OCI-LY1 (cell line): ENCODE results near the gene PNPLA7.

Experiments
- H2AFZ ChIP-seq: fragments of 200-600 bp; sonication (generic), shearing (Covaris generic); 2 replicates; pipeline ENCODE4 v1.6.0; 2014; ENCODE audit warnings: antibody characterized with exemption, mild to moderate bottlenecking, low read length
- H3F3A ChIP-seq: fragments of 200-600 bp; sonication (generic), shearing (Covaris generic); 2 replicates; pipeline ENCODE4 v1.6.0; 2014; ENCODE audit warnings: mild to moderate bottlenecking, antibody characterized with exemption, low read length, moderate library complexity; ENCODE audit not compliant: insufficient read depth
- H3K27ac ChIP-seq: fragments of 200-600 bp; sonication (generic); 2 replicates; pipeline ENCODE4 v1.5.1; 2014; ENCODE audit warnings: low read length, mixed run types, mild to moderate bottlenecking, low read depth; ENCODE audit not compliant: poor library complexity, severe bottlenecking
- H3K27me3 ChIP-seq: fragments of 200-600 bp; sonication (generic); 2 replicates; pipeline ENCODE4 v1.6.0; 2014; ENCODE audit warnings: antibody characterized with exemption, mild to moderate bottlenecking, low read length, moderate library complexity; ENCODE audit not compliant: insufficient read depth
- H3K36me3 ChIP-seq: fragments of 200-600 bp; sonication (generic); 2 replicates; pipeline ENCODE4 v1.6.1; 2014; ENCODE audit warnings: mild to moderate bottlenecking, antibody characterized with exemption, low read length, moderate library complexity, mixed read lengths; ENCODE audit not compliant: insufficient read depth
- H3K4me1 ChIP-seq: fragments of 200-600 bp; sonication (generic); 2 replicates; pipeline ENCODE4 v1.5.1; 2014; ENCODE audit warnings: mild to moderate bottlenecking, low read length, moderate library complexity; ENCODE audit not compliant: insufficient read depth, severe bottlenecking
- H3K4me2 ChIP-seq: fragments of 200-600 bp; sonication (generic), shearing (Covaris generic); 2 replicates; pipeline ENCODE4 v1.6.1; 2014; ENCODE audit warnings: low read length
- H3K4me3 ChIP-seq: fragments of 200-600 bp; sonication (generic); 2 replicates; pipeline ENCODE4 v1.5.1; 2014; ENCODE audit warnings: low read length, low read depth, mild to moderate bottlenecking, mixed read lengths; ENCODE audit not compliant: poor library complexity, severe bottlenecking
- H3K79me2 ChIP-seq: fragments of 200-600 bp; shearing (Covaris generic); 2 replicates; pipeline ENCODE4 v1.6.1; 2016; ENCODE audit warnings: mixed run types, low read length, mixed read lengths; ENCODE audit not compliant: insufficient read depth
- H3K9ac ChIP-seq: fragments of 200-600 bp; sonication (generic), shearing (Covaris generic); 2 replicates; pipeline ENCODE4 v1.6.1; 2014; ENCODE audit warnings: mild to moderate bottlenecking, low read length, mixed read lengths
- H3K9me2 ChIP-seq: fragments of 200-600 bp; sonication (generic), shearing (Covaris generic); 2 replicates; pipeline ENCODE4 v1.6.1; 2014; ENCODE audit warnings: low read depth, mild to moderate bottlenecking, low read length, mixed read lengths
- H3K9me3 ChIP-seq: fragments of 200-600 bp; shearing (Covaris generic); 2 replicates; pipeline ENCODE4 v1.6.1; 2014; ENCODE audit warnings: low read length, mixed read lengths
- H4K20me1 ChIP-seq: fragments of 200-600 bp; sonication (generic), shearing (Covaris generic); 2 replicates; pipeline ENCODE4 v1.6.0; 2016; ENCODE audit warnings: mild to moderate bottlenecking, low read length; ENCODE audit not compliant: insufficient read depth
- EZH2 ChIP-seq: fragments of 200-600 bp; sonication (generic), shearing (Covaris generic); IDR thresholded peaks from 2 replicates; pipeline ENCODE4 v1.8.0; 2017; ENCODE audit warnings: borderline replicate concordance, mixed run types, mild to moderate bottlenecking, antibody characterized with exemption, low read length, moderate library complexity, mixed read lengths
- TF ChIP-seq, protein P1 (sequence below): fragments of 200-600 bp; sonication (generic), shearing (Covaris generic); IDR thresholded peaks from 2 replicates; pipeline ENCODE4 v1.5.1; 2017; ENCODE audit warnings: mild to moderate bottlenecking, antibody characterized with exemption, low read length, moderate library complexity, mixed read lengths

PNPLA7 gene

DNA sequence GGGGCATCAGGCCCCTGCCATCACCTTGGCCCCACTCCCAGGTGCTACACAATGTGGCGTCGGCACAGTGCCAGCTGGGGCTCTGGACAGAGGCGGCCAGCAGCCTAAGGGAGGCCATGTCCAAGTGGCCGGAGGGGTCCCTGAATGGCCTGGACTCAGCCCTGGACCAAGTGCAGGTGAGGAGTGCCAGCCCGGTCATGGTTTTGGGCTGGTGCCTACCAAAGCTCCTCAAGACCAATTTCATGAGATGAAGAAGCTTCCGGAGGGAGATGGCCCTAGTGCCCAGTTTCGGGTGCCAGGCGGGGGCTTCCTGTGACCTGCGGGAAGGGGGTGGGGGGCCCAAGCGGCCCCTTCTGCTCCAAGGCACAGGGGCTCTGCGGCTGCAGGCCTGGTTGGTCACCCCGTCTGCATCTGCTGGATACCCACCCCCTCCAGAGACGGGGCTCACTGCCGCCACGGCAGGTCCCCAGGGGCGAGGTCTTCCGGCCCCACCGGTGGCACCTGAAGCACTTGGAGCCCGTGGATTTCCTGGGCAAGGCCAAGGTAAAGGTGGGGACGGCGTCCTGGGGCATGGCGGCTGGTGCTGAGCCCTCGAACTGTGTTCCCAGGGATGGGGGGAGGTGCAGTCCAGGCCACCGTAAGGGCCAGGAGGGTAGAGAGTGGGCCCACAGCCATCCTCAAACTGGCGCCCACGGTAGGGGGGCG, 121.2 kb downstream of the PNPLA7 start:
- no peak overlapping the region for H3K9ac ChIP-seq
- H3K27ac ChIP-seq: no peak overlapping the region
- H3K4me1 ChIP-seq: peaks cover 22% of the 10 kb centered on the region
- H3F3A ChIP-seq: no peaks in the 10 kb centered on the region
- no peaks in the 10 kb centered on the region for H4K20me1 ChIP-seq
- H3K4me2 ChIP-seq: no peak overlapping the region; the same call in 1 of the 2 replicates
- no peaks in the 10 kb centered on the region for H3K9me3 ChIP-seq
- H3K27me3 ChIP-seq: peaks cover 18% of the 10 kb centered on the region; the same call in 1 of the 2 replicates
- H2AFZ ChIP-seq: no peak overlapping the region
- no peak overlapping the region for H3K4me3 ChIP-seq
- H3K9me2 ChIP-seq: no peaks in the 10 kb centered on the region
- H3K79me2 ChIP-seq: no peaks in the 10 kb centered on the region
- TF ChIP-seq EZH2: no peak
- TF ChIP-seq, protein P1, sequence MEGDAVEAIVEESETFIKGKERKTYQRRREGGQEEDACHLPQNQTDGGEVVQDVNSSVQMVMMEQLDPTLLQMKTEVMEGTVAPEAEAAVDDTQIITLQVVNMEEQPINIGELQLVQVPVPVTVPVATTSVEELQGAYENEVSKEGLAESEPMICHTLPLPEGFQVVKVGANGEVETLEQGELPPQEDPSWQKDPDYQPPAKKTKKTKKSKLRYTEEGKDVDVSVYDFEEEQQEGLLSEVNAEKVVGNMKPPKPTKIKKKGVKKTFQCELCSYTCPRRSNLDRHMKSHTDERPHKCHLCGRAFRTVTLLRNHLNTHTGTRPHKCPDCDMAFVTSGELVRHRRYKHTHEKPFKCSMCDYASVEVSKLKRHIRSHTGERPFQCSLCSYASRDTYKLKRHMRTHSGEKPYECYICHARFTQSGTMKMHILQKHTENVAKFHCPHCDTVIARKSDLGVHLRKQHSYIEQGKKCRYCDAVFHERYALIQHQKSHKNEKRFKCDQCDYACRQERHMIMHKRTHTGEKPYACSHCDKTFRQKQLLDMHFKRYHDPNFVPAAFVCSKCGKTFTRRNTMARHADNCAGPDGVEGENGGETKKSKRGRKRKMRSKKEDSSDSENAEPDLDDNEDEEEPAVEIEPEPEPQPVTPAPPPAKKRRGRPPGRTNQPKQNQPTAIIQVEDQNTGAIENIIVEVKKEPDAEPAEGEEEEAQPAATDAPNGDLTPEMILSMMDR: no peak
- no peaks in the 10 kb centered on the region for H3K36me3 ChIP-seq

DNA sequence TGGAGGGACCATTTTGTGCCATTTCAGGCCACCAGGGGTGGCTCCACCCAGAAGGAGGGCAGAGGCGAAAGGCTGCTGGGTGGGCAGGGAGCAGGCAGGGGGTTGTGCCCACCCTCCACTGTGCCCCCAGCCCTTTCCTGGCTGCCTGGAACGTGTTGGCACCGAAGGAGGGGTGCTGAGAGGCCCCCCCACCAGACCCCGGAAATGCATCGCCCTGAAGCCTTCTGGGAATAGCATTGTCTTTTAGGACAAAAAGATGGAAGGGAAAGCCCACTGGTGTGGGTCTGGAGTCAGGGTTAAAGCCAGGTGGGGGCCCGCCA, 121.9 kb downstream of the PNPLA7 start:
- H3K27me3 ChIP-seq: peaks cover 18% of the 10 kb centered on the region; the same call in 1 of the 2 replicates
- H3K9ac ChIP-seq: no peak overlapping the region
- H3K4me2 ChIP-seq: no peak overlapping the region
- TF ChIP-seq, protein P1: no peak
- TF ChIP-seq EZH2: no peak
- no peak overlapping the region for H3K27ac ChIP-seq
- no peaks in the 10 kb centered on the region for H3F3A ChIP-seq
- no peaks in the 10 kb centered on the region for H4K20me1 ChIP-seq
- H3K79me2 ChIP-seq: no peaks in the 10 kb centered on the region
- H2AFZ ChIP-seq: no peak overlapping the region
- H3K9me3 ChIP-seq: no peaks in the 10 kb centered on the region
- no peaks in the 10 kb centered on the region for H3K36me3 ChIP-seq
- peaks cover 26% of the 10 kb centered on the region for H3K4me1 ChIP-seq
- H3K4me3 ChIP-seq: no peak overlapping the region
- no peaks in the 10 kb centered on the region for H3K9me2 ChIP-seq

DNA sequence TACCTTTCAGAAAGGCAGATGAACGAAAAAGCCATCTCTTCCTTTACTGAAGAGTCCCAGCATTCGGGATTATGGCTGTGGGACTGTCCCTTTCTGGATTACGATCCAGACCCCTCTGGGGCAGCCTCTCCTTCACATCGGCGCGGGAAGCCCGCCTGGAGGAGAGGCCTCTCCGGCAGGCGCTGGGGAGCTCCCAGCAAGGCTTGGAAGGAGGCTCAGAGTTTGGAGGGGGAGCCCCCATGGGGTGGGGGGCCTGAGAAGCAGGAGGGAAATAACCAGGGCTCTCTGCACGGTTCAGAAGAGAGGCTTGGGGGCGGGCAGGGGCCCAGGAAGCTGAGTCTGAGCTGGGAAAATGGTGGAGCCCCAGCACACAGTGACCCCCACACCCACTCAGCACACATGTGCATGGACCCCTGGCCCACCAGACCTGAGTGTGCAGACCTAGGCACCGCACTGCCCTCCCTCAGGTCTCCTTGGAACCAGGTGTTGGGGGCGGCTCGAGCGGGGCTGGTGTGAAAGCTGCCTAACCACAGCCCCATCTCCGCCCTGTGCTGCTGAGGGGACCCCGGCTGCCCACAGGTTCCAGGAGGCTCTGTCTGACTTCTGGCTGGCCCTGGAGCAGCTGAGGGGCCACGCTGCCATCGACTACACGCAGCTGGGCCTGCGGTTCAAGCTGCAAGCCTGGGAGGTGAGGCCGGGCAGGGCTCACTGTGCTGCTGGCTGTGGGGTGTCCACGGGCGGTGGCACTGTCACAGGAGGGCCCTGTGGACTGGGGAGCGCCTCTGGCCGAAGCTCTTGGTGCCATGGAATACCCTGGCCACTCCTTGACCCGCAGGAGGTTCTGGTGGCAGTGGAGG, 122.5 kb downstream of the PNPLA7 start:
- H3K79me2 ChIP-seq: no peaks in the 10 kb centered on the region
- H3K4me2 ChIP-seq: no peak overlapping the region
- H3K36me3 ChIP-seq: no peaks in the 10 kb centered on the region
- peaks cover 18% of the 10 kb centered on the region; the same call in 1 of the 2 replicates for H3K27me3 ChIP-seq
- H3K4me1 ChIP-seq: peaks cover 26% of the 10 kb centered on the region
- H3F3A ChIP-seq: no peaks in the 10 kb centered on the region
- no peaks in the 10 kb centered on the region for H3K9me3 ChIP-seq
- H4K20me1 ChIP-seq: no peaks in the 10 kb centered on the region
- TF ChIP-seq, protein P1: no peak
- TF ChIP-seq EZH2: no peak
- H3K27ac ChIP-seq: no peak overlapping the region
- no peak overlapping the region for H2AFZ ChIP-seq
- no peaks in the 10 kb centered on the region for H3K9me2 ChIP-seq
- H3K4me3 ChIP-seq: no peak overlapping the region
- no peak overlapping the region for H3K9ac ChIP-seq
